Measurements from ENCODE around the gene NEK10. TPM values are rescaled to one million over a fixed set of nuclear protein-coding genes. Genes with fewer than 3 reads are reported as not detected.
A peak's percentile ranks its signal among the peaks of the same experiment; 100 is the strongest.
"Not testable (repeated sequence)": the region's sequence is repeated elsewhere in the genome, so short reads cannot be mapped to it uniquely, and the experiment has no call there.

Gene NEK10, protein sequence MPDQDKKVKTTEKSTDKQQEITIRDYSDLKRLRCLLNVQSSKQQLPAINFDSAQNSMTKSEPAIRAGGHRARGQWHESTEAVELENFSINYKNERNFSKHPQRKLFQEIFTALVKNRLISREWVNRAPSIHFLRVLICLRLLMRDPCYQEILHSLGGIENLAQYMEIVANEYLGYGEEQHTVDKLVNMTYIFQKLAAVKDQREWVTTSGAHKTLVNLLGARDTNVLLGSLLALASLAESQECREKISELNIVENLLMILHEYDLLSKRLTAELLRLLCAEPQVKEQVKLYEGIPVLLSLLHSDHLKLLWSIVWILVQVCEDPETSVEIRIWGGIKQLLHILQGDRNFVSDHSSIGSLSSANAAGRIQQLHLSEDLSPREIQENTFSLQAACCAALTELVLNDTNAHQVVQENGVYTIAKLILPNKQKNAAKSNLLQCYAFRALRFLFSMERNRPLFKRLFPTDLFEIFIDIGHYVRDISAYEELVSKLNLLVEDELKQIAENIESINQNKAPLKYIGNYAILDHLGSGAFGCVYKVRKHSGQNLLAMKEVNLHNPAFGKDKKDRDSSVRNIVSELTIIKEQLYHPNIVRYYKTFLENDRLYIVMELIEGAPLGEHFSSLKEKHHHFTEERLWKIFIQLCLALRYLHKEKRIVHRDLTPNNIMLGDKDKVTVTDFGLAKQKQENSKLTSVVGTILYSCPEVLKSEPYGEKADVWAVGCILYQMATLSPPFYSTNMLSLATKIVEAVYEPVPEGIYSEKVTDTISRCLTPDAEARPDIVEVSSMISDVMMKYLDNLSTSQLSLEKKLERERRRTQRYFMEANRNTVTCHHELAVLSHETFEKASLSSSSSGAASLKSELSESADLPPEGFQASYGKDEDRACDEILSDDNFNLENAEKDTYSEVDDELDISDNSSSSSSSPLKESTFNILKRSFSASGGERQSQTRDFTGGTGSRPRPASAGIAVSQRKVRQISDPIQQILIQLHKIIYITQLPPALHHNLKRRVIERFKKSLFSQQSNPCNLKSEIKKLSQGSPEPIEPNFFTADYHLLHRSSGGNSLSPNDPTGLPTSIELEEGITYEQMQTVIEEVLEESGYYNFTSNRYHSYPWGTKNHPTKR
- total RNA-seq (1 to 10 TPM; 1.7 to 2.3 TPM), total RNA-seq (2.9 to 6.0 reads per million in 2 donors)

DNA sequence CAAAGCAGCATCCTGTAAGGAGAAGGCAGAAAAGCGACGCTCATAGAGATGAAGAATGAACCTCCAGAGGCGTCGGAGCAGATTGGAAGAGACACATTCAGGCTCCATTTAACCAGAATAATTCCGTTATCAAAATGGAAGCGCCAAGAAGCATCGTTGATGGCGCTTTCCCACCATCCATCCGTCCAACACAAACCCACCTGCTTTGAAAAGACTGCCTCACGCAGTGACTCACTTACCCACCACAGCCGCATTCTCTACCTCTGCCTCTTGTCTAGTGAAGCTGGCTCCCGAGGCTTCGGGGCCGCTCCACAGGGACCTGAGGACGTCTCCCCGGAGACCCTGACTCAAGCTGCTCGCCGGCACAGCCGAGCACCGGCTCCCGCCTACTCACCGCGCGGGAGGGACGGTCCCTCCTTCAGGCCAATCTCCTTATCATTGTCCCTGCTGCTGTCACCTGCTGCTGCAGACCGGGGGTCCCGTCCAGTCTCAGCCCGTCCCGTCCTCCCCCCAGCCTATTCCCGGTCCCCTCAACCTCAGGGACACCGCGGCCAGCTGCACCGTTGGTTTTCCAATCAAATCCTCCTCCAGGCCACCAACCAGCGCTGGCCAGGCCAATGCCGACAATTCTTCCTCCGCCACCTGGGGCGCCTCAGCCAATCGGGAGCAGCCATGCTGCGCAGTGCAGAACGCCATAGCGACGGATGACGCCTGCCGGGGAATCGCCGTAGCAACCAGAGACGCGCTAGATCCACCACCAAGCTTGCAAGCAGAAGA, at the start of gene NEK10:
Gene NEK10, minus strand, starts transcription at position 553 of the 777 bp plus-strand sequence. CDS start 16,501 bp downstream, outside the sequence.
- peak; percentile 99 for ATAC-seq
- no peaks in the 10 kb centered on the region for H3K27me3 Mint-ChIP-seq
- peak within 1 kb of the TSS; percentile 99 for H3K4me3 Mint-ChIP-seq

DNA sequence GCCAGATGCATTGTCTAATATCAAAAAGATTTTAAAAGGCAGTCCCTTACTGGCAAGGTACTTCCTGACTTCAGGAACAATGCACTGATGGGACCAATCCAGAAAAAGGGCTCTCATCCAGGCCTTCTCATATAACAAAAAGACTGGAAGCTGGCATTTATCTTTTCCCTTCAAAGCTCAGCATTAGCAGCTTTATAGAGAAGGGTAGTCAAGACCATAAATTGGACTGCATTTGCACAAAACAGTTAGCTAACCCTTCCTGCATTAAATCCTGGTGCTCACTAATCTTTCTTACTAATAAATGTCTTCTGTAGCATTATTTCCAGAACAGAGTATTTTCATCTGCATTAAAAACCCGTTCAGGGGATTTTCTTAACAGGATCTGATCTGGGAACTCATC, 46.0 kb upstream of the NEK10 start:
- H3K27me3 Mint-ChIP-seq, result no peaks in the 10 kb centered on the region
- peaks cover 15% of the 10 kb centered on the region for H3K4me1 Mint-ChIP-seq
- no peak for ATAC-seq
- DNase-seq, result no peak
- no peak overlapping the region for H3K4me3 Mint-ChIP-seq
- H3K36me3 Mint-ChIP-seq (ENCODE audit: low read depth), result peaks cover 3% of the 10 kb centered on the region
- no peak overlapping the region for H3K27ac Mint-ChIP-seq
- no peaks in the 10 kb centered on the region for H3K9me3 ChIP-seq (ENCODE audit: control insufficient read depth, low read length, poor library complexity, severe bottlenecking)

More for the DNA sequence above, at the start of gene NEK10:
- DNase-seq, result peak; percentile 83 to 93 (median 86)
- H3K9me3 ChIP-seq (ENCODE audit: control insufficient read depth, low read length, poor library complexity, severe bottlenecking), result no peaks in the 10 kb centered on the region
- peaks cover 16% of the 10 kb centered on the region for H3K4me1 Mint-ChIP-seq
- H3K36me3 Mint-ChIP-seq (ENCODE audit: low read depth), result no peaks in the 10 kb centered on the region
- peak within 1 kb of the TSS; percentile 95 for H3K27ac Mint-ChIP-seq

DNA sequence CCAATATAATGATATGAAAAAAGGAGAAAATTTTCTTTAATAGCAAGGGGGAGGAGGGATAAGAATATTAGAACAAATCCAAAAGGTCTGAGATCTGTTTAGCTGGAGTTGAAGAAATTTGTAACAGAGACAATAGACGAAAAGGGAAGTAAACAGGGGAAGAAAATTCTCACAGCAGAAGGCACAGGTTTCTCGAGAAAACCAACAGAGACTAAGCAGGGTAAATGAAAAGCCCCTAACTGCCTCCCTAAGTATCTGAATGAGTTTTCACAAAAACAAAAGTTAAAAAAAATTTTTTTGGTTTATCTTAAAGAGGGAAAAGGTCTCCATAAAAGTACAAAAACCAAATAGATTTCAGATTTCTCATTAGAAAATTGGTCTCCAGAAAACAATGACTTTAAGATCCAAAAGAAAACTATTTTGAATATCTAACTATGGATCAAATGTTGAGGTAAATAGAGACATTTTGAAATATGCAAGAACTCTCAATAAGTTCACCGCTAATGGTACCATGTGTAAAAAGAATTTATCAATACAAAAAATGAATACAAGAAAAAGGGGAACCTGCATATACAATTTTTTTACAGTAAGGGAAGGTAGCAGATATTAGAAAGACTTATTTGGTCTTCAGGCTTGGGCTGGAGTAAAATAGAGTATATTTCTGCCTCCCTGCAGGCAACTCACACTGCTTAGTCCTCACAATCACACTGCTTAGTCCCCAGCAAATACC, 23.9 kb upstream of the NEK10 start:
- no peak for ATAC-seq
- Mint-ChIP-seq H3K27ac (peak overlapping the region; percentile 60), H3K36me3 (ENCODE audit: low read depth) (peaks cover 5% of the 10 kb centered on the region)

DNA sequence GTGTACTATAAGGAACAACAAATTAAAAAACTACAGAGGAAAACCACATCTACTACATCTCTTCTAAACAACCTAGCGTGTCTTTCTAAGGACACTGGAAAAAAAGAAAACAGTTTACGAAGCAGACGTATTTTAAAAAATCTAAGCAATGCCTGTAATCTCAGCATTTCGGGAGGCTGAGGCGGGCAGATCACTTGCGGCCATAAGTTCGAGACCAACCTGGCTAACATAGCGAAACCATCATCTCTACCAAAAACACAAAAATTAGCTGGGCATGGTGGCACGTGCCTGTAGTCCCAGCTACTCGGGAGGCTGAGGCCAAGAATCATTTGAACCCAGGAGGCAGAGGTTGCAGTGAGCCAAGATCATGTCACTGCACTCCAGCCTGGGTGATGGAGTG, 23.2 kb upstream of the NEK10 start:
- peak overlapping the region; percentile 60 for H3K27ac Mint-ChIP-seq
- H3K36me3 Mint-ChIP-seq (ENCODE audit: low read depth); H3K9me3 ChIP-seq (ENCODE audit: control insufficient read depth, low read length, poor library complexity, severe bottlenecking); H3K27me3 Mint-ChIP-seq; DNase-seq; ATAC-seq; H3K4me1 Mint-ChIP-seq: not testable (repeated sequence)
- peak overlapping the region; percentile 52 for H3K4me3 Mint-ChIP-seq

More for the DNA sequence above, 23.9 kb upstream of the NEK10 start:
- H3K27me3 Mint-ChIP-seq, result no peaks in the 10 kb centered on the region
- H3K4me3 Mint-ChIP-seq, result no peak overlapping the region
- no peak for DNase-seq
- H3K9me3 ChIP-seq (ENCODE audit: control insufficient read depth, low read length, poor library complexity, severe bottlenecking), result no peaks in the 10 kb centered on the region
- H3K4me1 Mint-ChIP-seq, result peaks cover 5% of the 10 kb centered on the region

DNA sequence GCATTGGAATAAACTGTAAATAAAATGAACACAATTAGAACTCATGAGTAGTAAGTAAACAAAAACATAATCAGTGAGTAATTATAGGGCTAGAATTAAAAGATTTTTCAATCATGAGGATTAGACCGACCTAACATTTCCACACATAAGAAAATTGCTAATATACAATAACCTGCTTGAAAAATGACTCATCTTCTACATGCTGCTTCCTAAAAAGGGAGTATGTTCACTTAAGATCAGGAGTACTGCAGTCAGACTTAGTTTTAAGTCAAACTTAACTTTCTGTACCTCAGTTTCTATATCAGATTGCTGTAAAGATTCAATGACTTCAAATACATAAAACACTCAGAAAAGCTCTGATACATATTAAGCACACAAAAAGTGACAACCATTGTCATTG, 22.6 kb upstream of the NEK10 start:
- Mint-ChIP-seq H3K4me1 (peaks cover 5% of the 10 kb centered on the region), H3K36me3 (ENCODE audit: low read depth) (peaks cover 5% of the 10 kb centered on the region), H3K4me3 (no peak overlapping the region), H3K27me3 (no peaks in the 10 kb centered on the region), H3K27ac (peak overlapping the region; percentile 65)
- no peaks in the 10 kb centered on the region for H3K9me3 ChIP-seq (ENCODE audit: control insufficient read depth, low read length, poor library complexity, severe bottlenecking)
- no peak for ATAC-seq
- DNase-seq, result no peak

DNA sequence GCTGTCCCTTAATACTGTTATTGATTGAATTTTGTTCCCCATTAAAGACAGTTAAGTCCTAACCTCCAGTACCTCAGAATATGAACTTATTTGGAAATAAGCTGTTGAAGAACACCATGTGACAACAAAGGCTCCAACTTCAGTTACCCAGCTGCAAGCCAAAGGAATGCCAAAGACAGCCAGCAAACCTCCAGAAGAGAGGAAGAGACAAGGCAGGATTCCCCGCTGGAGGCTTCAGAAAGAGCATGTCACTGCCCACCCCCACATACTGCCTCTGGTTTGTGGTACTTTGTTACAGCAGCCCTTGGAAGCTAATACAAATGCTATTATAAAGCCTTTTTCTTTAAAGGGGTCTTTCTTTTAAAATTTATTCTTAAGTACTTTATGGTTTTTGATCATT, 18.4 kb upstream of the NEK10 start:
- peaks cover 3% of the 10 kb centered on the region for H3K36me3 Mint-ChIP-seq (ENCODE audit: low read depth)
- H3K9me3 ChIP-seq (ENCODE audit: control insufficient read depth, low read length, poor library complexity, severe bottlenecking), result no peaks in the 10 kb centered on the region
- no peak overlapping the region for H3K27ac Mint-ChIP-seq
- no peak for ATAC-seq
- H3K4me3 Mint-ChIP-seq, result no peak overlapping the region
- no peak for DNase-seq
- peaks cover 6% of the 10 kb centered on the region for H3K4me1 Mint-ChIP-seq
- H3K27me3 Mint-ChIP-seq, result no peaks in the 10 kb centered on the region

DNA sequence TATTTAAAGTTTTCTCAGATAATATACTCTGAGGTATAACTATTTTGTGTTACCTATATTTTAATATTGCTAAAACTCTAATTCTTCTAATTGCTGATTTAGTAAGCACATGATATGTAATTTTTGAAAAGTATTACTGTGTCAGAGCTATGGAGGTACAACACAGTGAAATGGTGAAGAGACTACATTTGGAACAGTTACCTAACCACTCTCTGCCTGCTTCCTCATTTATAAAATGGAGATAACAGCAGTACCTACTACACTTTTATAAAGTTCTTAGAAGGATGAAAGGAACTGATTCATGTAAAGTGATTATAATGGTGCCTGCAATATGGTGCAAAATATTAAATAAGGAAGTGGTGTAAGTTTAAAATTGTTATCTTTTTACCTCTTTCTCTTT, 16.3 kb upstream of the NEK10 start:
- DNase-seq, result no peak
- no peak overlapping the region for H3K27ac Mint-ChIP-seq
- peaks cover 3% of the 10 kb centered on the region for H3K4me1 Mint-ChIP-seq
- H3K4me3 Mint-ChIP-seq, result no peak overlapping the region
- H3K27me3 Mint-ChIP-seq, result no peaks in the 10 kb centered on the region
- H3K9me3 ChIP-seq (ENCODE audit: control insufficient read depth, low read length, poor library complexity, severe bottlenecking), result no peaks in the 10 kb centered on the region
- H3K36me3 Mint-ChIP-seq (ENCODE audit: low read depth), result no peaks in the 10 kb centered on the region
- no peak for ATAC-seq

DNA sequence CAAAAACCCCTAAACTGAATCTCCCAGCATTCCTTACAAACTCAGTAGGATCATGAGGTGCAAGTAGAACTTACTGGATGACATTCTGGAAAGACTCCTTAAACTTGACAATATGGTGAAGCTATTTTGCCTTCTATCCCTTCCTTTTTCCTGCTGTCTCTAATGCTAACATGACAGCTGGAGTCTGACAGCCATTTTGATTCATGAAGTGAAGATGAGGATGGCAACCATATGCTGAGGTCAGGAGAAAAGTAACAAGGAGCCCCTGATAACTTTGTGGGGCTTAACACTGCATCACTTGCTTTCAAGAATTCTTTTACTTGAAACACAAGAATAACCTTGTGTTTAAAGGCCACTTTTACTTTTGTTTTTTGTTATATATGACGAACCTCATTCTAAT, 15.0 kb upstream of the NEK10 start:
- H3K9me3 ChIP-seq (ENCODE audit: control insufficient read depth, low read length, poor library complexity, severe bottlenecking), result no peaks in the 10 kb centered on the region
- DNase-seq (no peak), ATAC-seq (no peak)
- no peaks in the 10 kb centered on the region for H3K36me3 Mint-ChIP-seq (ENCODE audit: low read depth)
- H3K4me1 Mint-ChIP-seq, result peaks cover 3% of the 10 kb centered on the region
- H3K27ac Mint-ChIP-seq, result no peak overlapping the region
- no peaks in the 10 kb centered on the region for H3K27me3 Mint-ChIP-seq
- H3K4me3 Mint-ChIP-seq, result no peak overlapping the region

DNA sequence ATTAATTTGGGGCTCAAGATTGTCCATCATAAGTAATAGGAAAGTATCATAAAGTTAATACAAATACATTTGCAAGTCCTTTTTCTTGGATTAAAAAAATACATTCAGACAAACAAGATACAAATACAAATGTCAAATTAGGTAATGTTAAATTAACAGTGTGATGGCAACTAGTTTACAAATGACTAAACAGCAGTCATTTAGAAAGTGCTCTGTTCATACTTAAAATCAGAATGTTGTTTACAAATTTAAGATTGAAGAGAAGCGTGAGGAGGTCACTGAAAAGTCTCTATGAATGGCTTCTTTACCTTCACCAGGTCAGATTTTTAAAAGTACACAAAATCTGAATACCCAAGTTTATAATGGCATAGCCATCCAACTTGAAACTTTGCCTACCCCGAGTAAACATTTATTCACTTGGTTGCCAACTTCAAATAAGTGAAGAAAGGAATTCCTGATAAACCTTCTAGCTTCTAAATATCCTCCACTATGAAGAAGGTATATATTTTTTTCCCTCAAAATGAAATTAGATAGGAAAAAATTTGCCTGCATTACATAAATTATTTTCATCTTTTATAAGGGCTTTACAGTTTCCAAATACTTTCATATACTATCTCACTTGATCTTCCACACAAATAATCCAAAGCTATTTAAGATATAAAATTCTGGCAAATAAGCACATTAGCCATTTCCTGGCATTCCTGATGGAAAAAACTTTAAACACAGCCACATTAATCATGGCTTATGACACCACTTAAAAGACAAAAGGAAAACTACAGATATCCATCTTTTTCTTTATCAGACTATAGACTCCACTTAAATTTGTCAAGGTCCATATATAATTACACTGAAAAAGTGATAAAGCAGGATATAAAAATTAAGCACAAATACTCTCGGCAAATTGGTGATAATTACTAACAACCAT, 11.5 kb upstream of the NEK10 start:
- ATAC-seq, result no peak
- Mint-ChIP-seq H3K36me3 (ENCODE audit: low read depth) (peaks cover 3% of the 10 kb centered on the region), H3K27me3 (no peaks in the 10 kb centered on the region), H3K4me3 (no peak overlapping the region), H3K27ac (no peak overlapping the region), H3K4me1 (peaks cover 7% of the 10 kb centered on the region)
- no peaks in the 10 kb centered on the region for H3K9me3 ChIP-seq (ENCODE audit: control insufficient read depth, low read length, poor library complexity, severe bottlenecking)
- DNase-seq, result no peak

DNA sequence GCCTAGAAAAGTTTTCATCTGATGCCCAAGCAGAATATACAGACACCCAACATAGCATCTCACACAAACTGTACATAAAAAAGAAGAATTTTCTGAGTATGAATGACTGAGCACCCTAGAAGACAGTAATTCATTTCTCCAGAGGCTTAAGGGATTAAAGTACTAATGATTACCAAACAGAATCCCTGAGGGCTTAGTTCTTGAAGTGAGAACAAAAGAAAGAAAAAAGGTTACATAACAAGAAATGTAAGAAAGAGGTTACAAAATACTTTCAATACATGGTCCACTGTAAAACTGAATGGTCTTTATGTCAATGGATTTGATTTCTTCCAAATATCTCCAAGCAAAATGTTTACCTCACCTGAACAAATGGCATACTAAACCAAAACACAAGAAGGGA, 9.1 kb upstream of the NEK10 start:
- DNase-seq (no peak), ATAC-seq (no peak)
- H3K4me1 Mint-ChIP-seq, result peaks cover 4% of the 10 kb centered on the region
- H3K9me3 ChIP-seq (ENCODE audit: control insufficient read depth, low read length, poor library complexity, severe bottlenecking), result no peaks in the 10 kb centered on the region
- peak overlapping the region; percentile 29 for H3K27ac Mint-ChIP-seq
- no peaks in the 10 kb centered on the region for H3K27me3 Mint-ChIP-seq
- H3K4me3 Mint-ChIP-seq, result no peak overlapping the region
- peaks cover 3% of the 10 kb centered on the region for H3K36me3 Mint-ChIP-seq (ENCODE audit: low read depth)

DNA sequence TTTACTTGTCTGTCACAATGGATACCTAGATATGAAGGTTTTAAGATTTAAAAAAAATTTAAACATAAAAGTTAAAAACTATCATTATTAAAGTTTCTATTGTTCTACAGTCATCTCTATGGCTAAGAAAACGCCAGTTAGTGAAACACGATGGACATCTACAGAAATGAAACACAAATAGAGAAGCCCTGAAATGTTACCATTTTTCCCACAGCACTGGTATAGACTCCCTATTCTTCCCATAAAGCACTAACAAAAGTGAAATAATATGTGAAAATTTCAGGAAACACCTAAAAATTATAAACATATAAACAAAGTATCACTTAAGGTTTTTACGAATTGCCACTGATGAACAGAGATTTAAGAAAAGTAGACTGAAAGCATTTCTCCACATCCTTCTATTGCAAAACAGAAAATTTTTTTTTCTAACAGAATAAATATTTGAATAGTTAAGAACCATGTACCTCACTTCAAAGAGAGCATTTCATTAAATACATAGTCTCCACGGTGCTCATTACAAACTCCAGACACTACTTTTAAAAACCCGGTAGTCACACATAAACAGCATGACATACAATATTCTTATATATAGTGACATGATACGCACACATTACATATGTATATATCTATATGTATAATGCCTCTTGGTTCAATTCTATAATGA, 7.1 kb upstream of the NEK10 start:
- no peak overlapping the region for H3K27ac Mint-ChIP-seq
- H3K27me3 Mint-ChIP-seq, result no peaks in the 10 kb centered on the region
- H3K4me3 Mint-ChIP-seq, result no peak overlapping the region
- no peaks in the 10 kb centered on the region for H3K9me3 ChIP-seq (ENCODE audit: control insufficient read depth, low read length, poor library complexity, severe bottlenecking)
- peaks cover 4% of the 10 kb centered on the region for H3K4me1 Mint-ChIP-seq
- H3K36me3 Mint-ChIP-seq (ENCODE audit: low read depth), result peaks cover 3% of the 10 kb centered on the region
- DNase-seq, result no peak
- ATAC-seq, result no peak

All from T-helper 17 cell (primary cell).